Measurements from ENCODE around the gene ZNF134.

- no peak for TF ChIP-seq CTCF (IDR thresholded peaks at IDR 0.05)
- TF ChIP-seq POLR2AphosphoS5 (IDR thresholded peaks at IDR 0.05; ENCODE audit: low read depth, low read length): no peak
- TF ChIP-seq REST (IDR thresholded peaks at IDR 0.05; ENCODE audit: insufficient read depth in 1 of 2, low read depth in 2 of 2, low read length in 1 of 2): no peak
- no peak for TF ChIP-seq SIN3A (IDR thresholded peaks at IDR 0.05; ENCODE audit: borderline replicate concordance, insufficient read depth, low read depth, low read length)
- TF ChIP-seq TCF7L2 (IDR thresholded peaks at IDR 0.05; ENCODE audit: low read depth, low read length): no peak
Measured at GRCh38 chr19:57576661-57577060, 37.4 kb upstream of the ZNF134 start.

All from Panc1 (cell line).